Measurements from ENCODE around the gene RUNX1. TPM values are rescaled to one million over a fixed set of nuclear protein-coding genes. Genes with fewer than 3 reads are reported as not detected.

The RUNX1 gene
- total and polyA plus RNA-seq, 4 experiments from 2014 or later, result 6.0 to 96.3 (median 56.4) TPM

GRCh38 chr21:35016517-35017188, 32.4 kb downstream of the RUNX1 start:
- H3K9me3 Mint-ChIP-seq, result no peaks in the 10 kb centered on the region
- H3K36me3 ChIP-seq (ENCODE audit: insufficient read depth, low read length), result peaks cover 11% of the 10 kb centered on the region
- peak overlapping the region in 4 of 8 donors; percentile 5 to 53 (median 32) for H3K4me3 Mint-ChIP-seq
- H3K36me3 Mint-ChIP-seq, result peaks cover 23 to 51% of the 10 kb centered on the region in 2 donors
- no peaks in the 10 kb centered on the region for H3K9me3 ChIP-seq (ENCODE audit: control insufficient read depth in 1 of 2, low read length in 2 of 2)
- POLR2A ChIA-PET (ENCODE audit: partially characterized antibody), result interaction anchor here (2.2 to 26.1 kb wide), 3 partner anchors 27 to 127 kb away, joined by 7 to 729 read pairs (median 11); partner anchors contain the start of gene RUNX1
- H3K27me3 ChIP-seq (ENCODE audit: insufficient read depth, low read length), result no peaks in the 10 kb centered on the region
- no peaks in the 10 kb centered on the region for H3K27me3 Mint-ChIP-seq
- H3K4me1 Mint-ChIP-seq, result peaks cover 77 to 94% (median 82%) of the 10 kb centered on the region in 4 donors
- no peak overlapping the region for H3K27ac ChIP-seq (ENCODE audit: low read depth, low read length)
- no peak overlapping the region for H3K4me3 ChIP-seq (ENCODE audit: low read length in 2 of 2)
- DNase-seq, result no peak
- CTCF ChIA-PET (ENCODE audit: partially characterized antibody), result interaction anchor here (1.0 to 1.5 kb wide), 4 partner anchors 9 to 35 kb away, joined by 3 to 5 read pairs (median 4); no protein-coding TSS in a partner anchor
- H3K27ac Mint-ChIP-seq, result peak overlapping the region; percentile 2 to 94 (median 77)
- H3K4me1 ChIP-seq (ENCODE audit: insufficient read depth, low read length), result peaks cover 98% of the 10 kb centered on the region
- intact Hi-C loops (cut with micrococcal nuclease), result no loop called here

GRCh38 chr21:35016071-35016470, 33.0 kb downstream of the RUNX1 start:
- Histone ChIP-seq H3K9me3 (ENCODE audit: control insufficient read depth in 1 of 2, low read length in 2 of 2) (no peaks in the 10 kb centered on the region), H3K27ac (ENCODE audit: low read depth, low read length) (no peak overlapping the region), H3K4me1 (ENCODE audit: insufficient read depth, low read length) (peaks cover 98% of the 10 kb centered on the region), H3K27me3 (ENCODE audit: insufficient read depth, low read length) (no peaks in the 10 kb centered on the region), H3K36me3 (ENCODE audit: insufficient read depth, low read length) (peaks cover 11% of the 10 kb centered on the region), H3K4me3 (ENCODE audit: low read length in 2 of 2) (no peak overlapping the region)
- peak overlapping the region; percentile 2 to 94 (median 77) for H3K27ac Mint-ChIP-seq
- H3K9me3 Mint-ChIP-seq, result no peaks in the 10 kb centered on the region
- DNase-seq, result no peak
- intact Hi-C loops (cut with micrococcal nuclease), result no loop called here
- CTCF ChIA-PET (ENCODE audit: partially characterized antibody), result interaction anchor here (1.0 to 1.5 kb wide), 4 partner anchors 9 to 69 kb away, joined by 3 to 5 read pairs (median 3); no protein-coding TSS in a partner anchor
- peaks cover 77 to 94% (median 82%) of the 10 kb centered on the region in 4 donors for H3K4me1 Mint-ChIP-seq
- H3K27me3 Mint-ChIP-seq, result no peaks in the 10 kb centered on the region
- POLR2A ChIA-PET (ENCODE audit: partially characterized antibody), result interaction anchor here (0.8 to 26.1 kb wide), 6 partner anchors 10 to 126 kb away, joined by 3 to 729 read pairs (median 9); partner anchors contain the start of gene RUNX1
- peak overlapping the region in 4 of 8 donors; percentile 12 to 21 (median 15) for H3K4me3 Mint-ChIP-seq
- H3K36me3 Mint-ChIP-seq, result peaks cover 23 to 47% of the 10 kb centered on the region in 2 donors

- H3K9me3 Mint-ChIP-seq, result no peaks in the 10 kb centered on the region
- no peak overlapping the region for H3K27ac ChIP-seq (ENCODE audit: low read depth, low read length)
- POLR2A ChIA-PET (ENCODE audit: partially characterized antibody), result interaction anchor here (0.8 to 26.1 kb wide), 8 partner anchors 10 to 126 kb away, joined by 3 to 729 read pairs (median 6); partner anchors contain the start of gene RUNX1
- H3K27me3 Mint-ChIP-seq, result no peaks in the 10 kb centered on the region
- H3K36me3 ChIP-seq (ENCODE audit: insufficient read depth, low read length), result peaks cover 11% of the 10 kb centered on the region
- CTCF ChIA-PET (ENCODE audit: partially characterized antibody), result interaction anchor here (1.0 to 1.5 kb wide), 5 partner anchors 10 to 384 kb away, joined by 3 to 5 read pairs (median 3); no protein-coding TSS in a partner anchor
- peaks cover 98% of the 10 kb centered on the region for H3K4me1 ChIP-seq (ENCODE audit: insufficient read depth, low read length)
- DNase-seq, result peak in 1 of 5 donors; percentile 65
- H3K4me3 ChIP-seq (ENCODE audit: low read length in 2 of 2), result no peak overlapping the region
- H3K4me1 Mint-ChIP-seq, result peaks cover 76 to 94% (median 82%) of the 10 kb centered on the region in 4 donors
- no peaks in the 10 kb centered on the region for H3K9me3 ChIP-seq (ENCODE audit: control insufficient read depth in 1 of 2, low read length in 2 of 2)
- H3K27me3 ChIP-seq (ENCODE audit: insufficient read depth, low read length), result no peaks in the 10 kb centered on the region
- peak overlapping the region; percentile 2 to 92 (median 75) for H3K27ac Mint-ChIP-seq
- peak overlapping the region in 3 of 8 donors; percentile 19 to 69 (median 21) for H3K4me3 Mint-ChIP-seq
- intact Hi-C loops (cut with micrococcal nuclease), result no loop called here
- peaks cover 19 to 46% of the 10 kb centered on the region in 2 donors for H3K36me3 Mint-ChIP-seq
Observed at GRCh38 chr21:35015435-35016024, 33.6 kb downstream of the RUNX1 start.

GRCh38 chr21:35014302-35015041, 34.6 kb downstream of the RUNX1 start:
- POLR2A ChIA-PET (ENCODE audit: partially characterized antibody), result interaction anchor here (0.7 to 26.1 kb wide), 7 partner anchors 11 to 108 kb away, joined by 3 to 729 read pairs (median 4); partner anchors contain the start of gene RUNX1
- Mint-ChIP-seq H3K27ac (peak overlapping the region; percentile 2 to 92 (median 70)), H3K36me3 (peaks cover 12 to 43% of the 10 kb centered on the region in 2 donors), H3K9me3 (no peaks in the 10 kb centered on the region), H3K4me1 (peaks cover 74 to 95% (median 81%) of the 10 kb centered on the region in 4 donors), H3K27me3 (no peaks in the 10 kb centered on the region), H3K4me3 (peak overlapping the region in 2 of 8 donors; percentile 20 to 55)
- intact Hi-C loops (cut with micrococcal nuclease), result loop anchor here (5.0 kb wide), 1 partner anchor 33 kb away; the partner anchor contains the start of gene RUNX1
- no peak for DNase-seq
- Histone ChIP-seq H3K4me3 (ENCODE audit: low read length in 2 of 2) (no peak overlapping the region), H3K27ac (ENCODE audit: low read depth, low read length) (no peak overlapping the region), H3K4me1 (ENCODE audit: insufficient read depth, low read length) (peaks cover 96% of the 10 kb centered on the region), H3K9me3 (ENCODE audit: control insufficient read depth in 1 of 2, low read length in 2 of 2) (no peaks in the 10 kb centered on the region), H3K27me3 (ENCODE audit: insufficient read depth, low read length) (no peaks in the 10 kb centered on the region), H3K36me3 (ENCODE audit: insufficient read depth, low read length) (peaks cover 11% of the 10 kb centered on the region)
- CTCF ChIA-PET (ENCODE audit: partially characterized antibody), result interaction anchor here (0.8 to 1.4 kb wide), 3 partner anchors 12 to 385 kb away, joined by 3 read pairs; no protein-coding TSS in a partner anchor

- Histone ChIP-seq H3K4me3 (ENCODE audit: low read length in 2 of 2) (no peak overlapping the region), H3K9me3 (ENCODE audit: control insufficient read depth in 1 of 2, low read length in 2 of 2) (no peaks in the 10 kb centered on the region), H3K36me3 (ENCODE audit: insufficient read depth, low read length) (peaks cover 8% of the 10 kb centered on the region), H3K4me1 (ENCODE audit: insufficient read depth, low read length) (peaks cover 97% of the 10 kb centered on the region), H3K27me3 (ENCODE audit: insufficient read depth, low read length) (no peaks in the 10 kb centered on the region), H3K27ac (ENCODE audit: low read depth, low read length) (no peak overlapping the region)
- no peak for DNase-seq
- Mint-ChIP-seq H3K4me1 (peaks cover 80 to 94% (median 87%) of the 10 kb centered on the region in 4 donors), H3K36me3 (peaks cover 21 to 41% of the 10 kb centered on the region in 2 donors), H3K27ac (peak overlapping the region; percentile 25 to 62 (median 54)), H3K4me3 (peak overlapping the region; percentile 7 to 82 (median 28)), H3K9me3 (no peaks in the 10 kb centered on the region), H3K27me3 (no peaks in the 10 kb centered on the region)
- POLR2A ChIA-PET (ENCODE audit: partially characterized antibody), result interaction anchor here (0.7 to 1.5 kb wide), 6 partner anchors 11 to 37 kb away, joined by 3 to 5 read pairs (median 4); no protein-coding TSS in a partner anchor
- CTCF ChIA-PET (ENCODE audit: partially characterized antibody), result interaction anchor here (1.0 to 1.4 kb wide), 3 partner anchors 15 to 40 kb away, joined by 3 to 6 read pairs (median 3); no protein-coding TSS in a partner anchor
- intact Hi-C loops (cut with micrococcal nuclease), result loop anchor here (5.0 kb wide), 1 partner anchor 36 kb away; the partner anchor contains the start of gene RUNX1
Observed at GRCh38 chr21:35011681-35012080, 37.4 kb downstream of the RUNX1 start.

GRCh38 chr21:35010447-35010846, 38.7 kb downstream of the RUNX1 start:
- H3K36me3 ChIP-seq (ENCODE audit: insufficient read depth, low read length), result peaks cover 8% of the 10 kb centered on the region
- ChIA-PET CTCF (ENCODE audit: partially characterized antibody) (interaction anchor here (0.9 kb wide), 1 partner anchor 15 kb away, joined by 3 read pairs; no protein-coding TSS in a partner anchor), POLR2A (ENCODE audit: partially characterized antibody) (interaction anchor here (1.3 kb wide), 1 partner anchor 37 kb away, joined by 6 read pairs; no protein-coding TSS in a partner anchor)
- intact Hi-C loops (cut with micrococcal nuclease), result loop anchor here (5.0 kb wide), 1 partner anchor 37 kb away; the partner anchor contains the start of gene RUNX1
- Mint-ChIP-seq H3K36me3 (peaks cover 27 to 45% of the 10 kb centered on the region in 2 donors), H3K27me3 (no peaks in the 10 kb centered on the region), H3K4me1 (peaks cover 79 to 94% (median 86%) of the 10 kb centered on the region in 4 donors), H3K4me3 (peak overlapping the region in 3 of 8 donors; percentile 20 to 43 (median 25)), H3K9me3 (no peaks in the 10 kb centered on the region), H3K27ac (peak overlapping the region in 4 of 7 donors; percentile 7 to 81 (median 56))
- H3K9me3 ChIP-seq (ENCODE audit: control insufficient read depth in 1 of 2, low read length in 2 of 2), result no peaks in the 10 kb centered on the region
- peaks cover 97% of the 10 kb centered on the region for H3K4me1 ChIP-seq (ENCODE audit: insufficient read depth, low read length)
- no peak overlapping the region for H3K27ac ChIP-seq (ENCODE audit: low read depth, low read length)
- no peak for DNase-seq
- H3K4me3 ChIP-seq (ENCODE audit: low read length in 2 of 2), result no peak overlapping the region
- H3K27me3 ChIP-seq (ENCODE audit: insufficient read depth, low read length), result no peaks in the 10 kb centered on the region
